Renal cortical epithelial cell (primary cell): Measurements from ENCODE around the gene LRRC8D. TPM values are rescaled to one million over a fixed set of nuclear protein-coding genes. Genes with fewer than 3 reads are reported as not detected.
"Not testable (repeated sequence)": the region's sequence is repeated elsewhere in the genome, so short reads cannot be mapped to it uniquely, and the experiment has no call there.

Source experiments
- DNase-seq: peaks from one replicate; pipeline ENCODE4 v3.0.0-alpha.2; 2011; ENCODE audit warnings: low read depth
- total RNA-seq: library from RNA; depleted of rRNA; stranded (reverse); fragments of >200 nt; gene quantifications from 2 replicates; pipeline ENCODE4 v1.2.3, GENCODE V29; 2014

Gene LRRC8D
- total RNA-seq = 28.7 and 43.8 TPM in 2 replicates

- peak; percentile 56 for DNase-seq
Measured at GRCh38 chr1:89820422-89821321, at the start of gene LRRC8D. TSS of gene LRRC8D (plus strand) at chr1:89821032. CDS start at chr1:89933069, 112,037 bp downstream.

GRCh38 chr1:89771991-89772560, 48.8 kb upstream of the LRRC8D start:
- DNase-seq = no peak

GRCh38 chr1:89776104-89776503, 44.7 kb upstream of the LRRC8D start:
- DNase-seq = not testable (repeated sequence)

GRCh38 chr1:89777271-89777670, 43.6 kb upstream of the LRRC8D start:
- not testable (repeated sequence) for DNase-seq

GRCh38 chr1:89779151-89779940, 41.5 kb upstream of the LRRC8D start:
- DNase-seq = no peak

GRCh38 chr1:89780721-89781120, 40.1 kb upstream of the LRRC8D start:
- peak; percentile 78 for DNase-seq

GRCh38 chr1:89781494-89782126, 39.2 kb upstream of the LRRC8D start:
- peak; percentile 91 for DNase-seq

GRCh38 chr1:89786628-89787214, 34.1 kb upstream of the LRRC8D start:
- no peak for DNase-seq

- no peak for DNase-seq
Measured at GRCh38 chr1:89790592-89790991, 30.2 kb upstream of the LRRC8D start.

- no peak for DNase-seq
Measured at GRCh38 chr1:89791064-89791726, 29.6 kb upstream of the LRRC8D start.

- peak; percentile 72 for DNase-seq
Measured at GRCh38 chr1:89794406-89794805, 26.4 kb upstream of the LRRC8D start.

GRCh38 chr1:89795571-89795970, 25.3 kb upstream of the LRRC8D start:
- DNase-seq = not testable (repeated sequence)

- DNase-seq = not testable (repeated sequence)
Measured at GRCh38 chr1:89797876-89798275, 23.0 kb upstream of the LRRC8D start.

GRCh38 chr1:89799495-89799894, 21.3 kb upstream of the LRRC8D start:
- peak; percentile 52 for DNase-seq

GRCh38 chr1:89800022-89800655, 20.7 kb upstream of the LRRC8D start:
- DNase-seq = no peak

- no peak for DNase-seq
Measured at GRCh38 chr1:89800718-89801117, 20.1 kb upstream of the LRRC8D start.

GRCh38 chr1:89802051-89802450, 18.8 kb upstream of the LRRC8D start:
- DNase-seq = no peak

- DNase-seq = peak; percentile 45
Measured at GRCh38 chr1:89802841-89803240, 18.0 kb upstream of the LRRC8D start.

GRCh38 chr1:89804642-89805237, 16.1 kb upstream of the LRRC8D start:
- DNase-seq = peak; percentile 84

GRCh38 chr1:89806616-89807015, 14.2 kb upstream of the LRRC8D start:
- DNase-seq = no peak
